HCEC 1CT (cell line): ENCODE data around the gene UTS2R.
"Not testable (repeated sequence)": the region's sequence is repeated elsewhere in the genome, so short reads cannot be mapped to it uniquely, and the experiment has no call there.

ENCODE experiments used
- DNase-seq: peaks from one replicate; pipeline ENCODE4 v3.0.0-alpha.2; 2017

The UTS2R gene

GRCh38 chr17:82355770-82356427 is 15.7 kb upstream of the UTS2R start:
- DNase-seq = no peak

- no peak for DNase-seq
Observed at GRCh38 chr17:82356845-82357355, 14.7 kb upstream of the UTS2R start.

GRCh38 chr17:82357394-82357793 is 14.2 kb upstream of the UTS2R start:
- no peak for DNase-seq

- no peak for DNase-seq
Observed at GRCh38 chr17:82358465-82359350, 12.9 kb upstream of the UTS2R start, which contains the start of gene TEX19. TEX19 (plus strand) TSS chr17:82359247; CDS start chr17:82362151, 2,904 bp downstream.

- not testable (repeated sequence) for DNase-seq
Observed at GRCh38 chr17:82359451-82360074, 12.0 kb upstream of the UTS2R start.

- DNase-seq = no peak
Observed at GRCh38 chr17:82361885-82362633, 9.5 kb upstream of the UTS2R start.

GRCh38 chr17:82365606-82366295 is 5.8 kb upstream of the UTS2R start:
- no peak for DNase-seq

- DNase-seq = no peak
Observed at GRCh38 chr17:82366749-82367148, 4.8 kb upstream of the UTS2R start.

GRCh38 chr17:82367724-82368524 is 3.6 kb upstream of the UTS2R start:
- DNase-seq = no peak

- DNase-seq = no peak
Observed at GRCh38 chr17:82369211-82369610, 2.4 kb upstream of the UTS2R start.

- DNase-seq = no peak
Observed at GRCh38 chr17:82370471-82371332, 863 bp upstream of the UTS2R start.

GRCh38 chr17:82372249-82373071 is 895 bp downstream of the UTS2R start:
- no peak for DNase-seq

- DNase-seq = not testable (repeated sequence)
Observed at GRCh38 chr17:82373072-82373452, 1.5 kb downstream of the UTS2R start.

GRCh38 chr17:82373731-82374625 is 2.4 kb downstream of the UTS2R start:
- no peak for DNase-seq

GRCh38 chr17:82374626-82375331 is 3.2 kb downstream of the UTS2R start:
- DNase-seq = no peak

GRCh38 chr17:82375359-82376041 is 3.9 kb downstream of the UTS2R start:
- no peak for DNase-seq
